ENCODE data around the gene SIVA1. TPM values are rescaled to one million over a fixed set of nuclear protein-coding genes. Genes with fewer than 3 reads are reported as not detected.

Gene SIVA1
- total RNA-seq, 1 experiment from 2014 or later: 128 TPM

DNA sequence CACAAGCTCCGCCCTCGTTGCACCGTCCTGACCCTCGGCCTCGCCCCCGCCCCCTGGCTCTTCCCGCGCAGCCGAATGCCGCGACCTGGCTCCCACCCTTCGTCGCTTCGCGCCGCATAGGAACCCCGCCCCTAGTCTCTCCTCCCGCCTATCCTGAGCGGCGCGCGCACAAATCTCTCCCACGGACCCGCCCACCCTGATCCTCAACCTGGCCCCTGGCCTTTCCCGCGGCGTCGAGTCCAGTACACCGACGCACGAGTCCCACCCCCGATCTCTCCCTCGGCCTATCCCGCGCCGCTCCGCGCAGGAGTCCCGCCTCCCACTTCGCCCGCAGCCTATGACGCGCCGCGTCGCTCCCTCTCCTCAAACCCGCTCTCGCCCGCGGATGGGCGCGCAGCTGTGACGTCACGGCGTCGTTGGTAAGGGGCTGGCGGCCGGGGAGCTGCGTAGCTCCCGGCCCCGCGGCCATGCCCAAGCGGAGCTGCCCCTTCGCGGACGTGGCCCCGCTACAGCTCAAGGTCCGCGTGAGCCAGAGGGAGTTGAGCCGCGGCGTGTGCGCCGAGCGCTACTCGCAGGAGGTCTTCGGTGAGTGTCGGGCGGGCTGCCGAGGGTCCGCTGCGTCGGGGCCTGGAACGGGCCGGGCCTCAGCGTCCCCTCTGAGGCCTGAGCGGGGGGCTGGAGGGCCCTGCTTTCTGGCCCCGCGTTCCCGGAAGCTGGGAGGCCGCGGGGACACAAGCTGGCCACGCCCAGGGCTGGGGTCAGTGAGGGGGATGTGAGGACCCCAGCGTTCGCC, at the start of gene SIVA1 (continued):
- TF ChIP-seq ETV6 (CRISPR knock-in tag; IDR thresholded peaks at IDR 0.05) (peak; percentile 40; the same call in 1 of the 2 replicates), ZNF232 (CRISPR knock-in tag; IDR thresholded peaks at IDR 0.05) (0 out of 2 replicates have a peak, but pooled peaks have one; percentile 39), ZNF263 (CRISPR knock-in tag; IDR thresholded peaks at IDR 0.05; ENCODE audit: low read depth) (no peak), MAX (CRISPR knock-in tag; IDR thresholded peaks at IDR 0.05) (peak; percentile 85), ZNF219 (CRISPR knock-in tag; IDR thresholded peaks at IDR 0.05; ENCODE audit: borderline replicate concordance) (peak; percentile 44; the same call in 1 of the 2 replicates), ERG (CRISPR knock-in tag; IDR thresholded peaks at IDR 0.05) (no peak), NFATC4 (CRISPR knock-in tag; IDR thresholded peaks at IDR 0.05) (no peak), RELA (CRISPR knock-in tag; IDR thresholded peaks at IDR 0.05; ENCODE audit: borderline replicate concordance) (0 out of 2 replicates have a peak, but pooled peaks have one; percentile 86), SMAD4 (CRISPR knock-in tag; IDR thresholded peaks at IDR 0.05) (no peak), USF1 (CRISPR knock-in tag; IDR thresholded peaks at IDR 0.05) (0 out of 2 replicates have a peak, but pooled peaks have one; percentile 6), ESRRA (CRISPR knock-in tag; IDR thresholded peaks at IDR 0.05; ENCODE audit: borderline replicate concordance) (no peak; the same call in 1 of the 2 replicates), IRF2 (CRISPR knock-in tag; IDR thresholded peaks at IDR 0.05; ENCODE audit: borderline replicate concordance, low read depth) (no peak)
- TF ChIP-seq, protein P1, sequence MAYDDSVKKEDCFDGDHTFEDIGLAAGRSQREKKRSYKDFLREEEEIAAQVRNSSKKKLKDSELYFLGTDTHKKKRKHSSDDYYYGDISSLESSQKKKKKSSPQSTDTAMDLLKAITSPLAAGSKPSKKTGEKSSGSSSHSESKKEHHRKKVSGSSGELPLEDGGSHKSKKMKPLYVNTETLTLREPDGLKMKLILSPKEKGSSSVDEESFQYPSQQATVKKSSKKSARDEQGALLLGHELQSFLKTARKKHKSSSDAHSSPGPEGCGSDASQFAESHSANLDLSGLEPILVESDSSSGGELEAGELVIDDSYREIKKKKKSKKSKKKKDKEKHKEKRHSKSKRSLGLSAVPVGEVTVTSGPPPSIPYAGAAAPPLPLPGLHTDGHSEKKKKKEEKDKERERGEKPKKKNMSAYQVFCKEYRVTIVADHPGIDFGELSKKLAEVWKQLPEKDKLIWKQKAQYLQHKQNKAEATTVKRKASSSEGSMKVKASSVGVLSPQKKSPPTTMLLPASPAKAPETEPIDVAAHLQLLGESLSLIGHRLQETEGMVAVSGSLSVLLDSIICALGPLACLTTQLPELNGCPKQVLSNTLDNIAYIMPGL (CRISPR knock-in tag; IDR thresholded peaks at IDR 0.05): peak; percentile 53; the same call in 1 of the 2 replicates
- TF ChIP-seq, protein P2, sequence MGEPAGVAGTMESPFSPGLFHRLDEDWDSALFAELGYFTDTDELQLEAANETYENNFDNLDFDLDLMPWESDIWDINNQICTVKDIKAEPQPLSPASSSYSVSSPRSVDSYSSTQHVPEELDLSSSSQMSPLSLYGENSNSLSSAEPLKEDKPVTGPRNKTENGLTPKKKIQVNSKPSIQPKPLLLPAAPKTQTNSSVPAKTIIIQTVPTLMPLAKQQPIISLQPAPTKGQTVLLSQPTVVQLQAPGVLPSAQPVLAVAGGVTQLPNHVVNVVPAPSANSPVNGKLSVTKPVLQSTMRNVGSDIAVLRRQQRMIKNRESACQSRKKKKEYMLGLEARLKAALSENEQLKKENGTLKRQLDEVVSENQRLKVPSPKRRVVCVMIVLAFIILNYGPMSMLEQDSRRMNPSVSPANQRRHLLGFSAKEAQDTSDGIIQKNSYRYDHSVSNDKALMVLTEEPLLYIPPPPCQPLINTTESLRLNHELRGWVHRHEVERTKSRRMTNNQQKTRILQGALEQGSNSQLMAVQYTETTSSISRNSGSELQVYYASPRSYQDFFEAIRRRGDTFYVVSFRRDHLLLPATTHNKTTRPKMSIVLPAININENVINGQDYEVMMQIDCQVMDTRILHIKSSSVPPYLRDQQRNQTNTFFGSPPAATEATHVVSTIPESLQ (CRISPR knock-in tag; IDR thresholded peaks at IDR 0.05): no peak
- TF ChIP-seq, protein P3, sequence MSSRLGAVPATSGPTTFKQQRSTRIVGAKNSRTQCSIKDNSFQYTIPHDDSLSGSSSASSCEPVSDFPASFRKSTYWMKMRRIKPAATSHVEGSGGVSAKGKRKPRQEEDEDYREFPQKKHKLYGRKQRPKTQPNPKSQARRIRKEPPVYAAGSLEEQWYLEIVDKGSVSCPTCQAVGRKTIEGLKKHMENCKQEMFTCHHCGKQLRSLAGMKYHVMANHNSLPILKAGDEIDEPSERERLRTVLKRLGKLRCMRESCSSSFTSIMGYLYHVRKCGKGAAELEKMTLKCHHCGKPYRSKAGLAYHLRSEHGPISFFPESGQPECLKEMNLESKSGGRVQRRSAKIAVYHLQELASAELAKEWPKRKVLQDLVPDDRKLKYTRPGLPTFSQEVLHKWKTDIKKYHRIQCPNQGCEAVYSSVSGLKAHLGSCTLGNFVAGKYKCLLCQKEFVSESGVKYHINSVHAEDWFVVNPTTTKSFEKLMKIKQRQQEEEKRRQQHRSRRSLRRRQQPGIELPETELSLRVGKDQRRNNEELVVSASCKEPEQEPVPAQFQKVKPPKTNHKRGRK (CRISPR knock-in tag; IDR thresholded peaks at IDR 0.05; ENCODE audit: borderline replicate concordance): 0 out of 2 replicates have a peak, but pooled peaks have one; percentile 29
- TF ChIP-seq, protein P4, sequence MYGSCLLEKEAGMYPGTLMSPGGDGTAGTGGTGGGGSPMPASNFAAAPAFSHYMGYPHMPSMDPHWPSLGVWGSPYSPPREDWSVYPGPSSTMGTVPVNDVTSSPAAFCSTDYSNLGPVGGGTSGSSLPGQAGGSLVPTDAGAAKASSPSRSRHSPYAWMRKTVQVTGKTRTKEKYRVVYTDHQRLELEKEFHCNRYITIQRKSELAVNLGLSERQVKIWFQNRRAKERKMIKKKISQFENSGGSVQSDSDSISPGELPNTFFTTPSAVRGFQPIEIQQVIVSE (CRISPR knock-in tag; IDR thresholded peaks at IDR 0.05; ENCODE audit: borderline replicate concordance): no peak

- DNase-seq (ENCODE audit: low spot score) (no peak), ATAC-seq (no peak)
- no peak for TF ChIP-seq CREM (CRISPR knock-in tag; IDR thresholded peaks at IDR 0.05)
- TF ChIP-seq ZNF416 (CRISPR knock-in tag; IDR thresholded peaks at IDR 0.05): no peak
- no peak for TF ChIP-seq GTF2I (CRISPR knock-in tag; conservative IDR thresholded peaks at IDR 0.05)
- Mint-ChIP-seq H3K27me3 (ENCODE audit: low read depth) (no peaks in the 10 kb centered on the region), H3K4me3 (no peak overlapping the region), H3K36me3 (peaks cover 23% of the 10 kb centered on the region), H3K9me3 (peaks cover 8% of the 10 kb centered on the region), H3K27ac (no peak overlapping the region), H3K4me1 (peaks cover 8% of the 10 kb centered on the region)
- POLR2A ChIA-PET: no interaction called here
- CTCF ChIA-PET: interaction anchor here (1.1 kb wide), 1 partner anchor 230 kb away, joined by 4 read pairs; no protein-coding TSS in a partner anchor
Measured at GRCh38 chr14:104703269-104703668, 49.7 kb upstream of the SIVA1 start.
